WTC11 (cell line): ENCODE measurements around the gene NGF. TPM values are rescaled to one million over a fixed set of nuclear protein-coding genes. Genes with fewer than 3 reads are reported as not detected.

Experiments used
- ATAC-seq: fragments of 200-7000 bp; cut with Tn5 transposase; 2 replicates; pipeline ENCODE4 v1.10.0; 2021; ENCODE audit warnings: mild to moderate bottlenecking, moderate library complexity
- CTCF ChIA-PET: fragments of 300-600 bp; sonication (Branson Sonifier 250); formaldehyde crosslinking; loops from one replicate; lab custom pipeline; 2021; ENCODE audit warnings: antibody characterized with exemption; lab: Charles Lee
- POLR2A ChIA-PET: fragments of 350-600 bp; sonication (Branson Sonifier 250); formaldehyde crosslinking; loops from one replicate; lab custom pipeline; 2021; ENCODE audit warnings: antibody characterized with exemption; lab: Charles Lee
- DNase-seq: peaks from one replicate; pipeline ENCODE4 v3.0.0; 2021; ENCODE audit warnings: low spot score
- H3K27ac Mint-ChIP-seq: 2 replicates; pipeline ENCODE4 v1.8.0; 2021; ENCODE audit warnings: mixed read lengths
- H3K27me3 Mint-ChIP-seq: 2 replicates; pipeline ENCODE4 v1.8.0; 2021; ENCODE audit warnings: low read depth, mild to moderate bottlenecking, moderate library complexity, mixed read lengths
- H3K36me3 Mint-ChIP-seq: 2 replicates; pipeline ENCODE4 v1.8.0; 2021; ENCODE audit warnings: mixed read lengths
- H3K4me1 Mint-ChIP-seq: 2 replicates; pipeline ENCODE4 v1.8.0; 2022; ENCODE audit warnings: mixed read lengths
- H3K4me3 Mint-ChIP-seq: 2 replicates; pipeline ENCODE4 v1.8.0; 2021; ENCODE audit warnings: mild to moderate bottlenecking, moderate library complexity, mixed read lengths
- H3K9me3 Mint-ChIP-seq: 2 replicates; pipeline ENCODE4 v1.8.0; 2021; ENCODE audit warnings: mixed read lengths
- GRHL2 ChIP-seq: fragments of 250-450 bp; sonication (Bioruptor Pico); IDR thresholded peaks from 2 replicates; pipeline ENCODE4 v1.8.0; 2022; ENCODE audit warnings: mild to moderate bottlenecking, moderate library complexity; ENCODE audit not compliant: insufficient replicate concordance, severe bottlenecking
- IRF2 ChIP-seq: sonication (generic); formaldehyde crosslinking; IDR thresholded peaks from 2 replicates; pipeline ENCODE4 v1.8.0; 2022; ENCODE audit warnings: low read depth, missing genetic modification reagents, borderline replicate concordance
- MYBL2 ChIP-seq: sonication (generic); formaldehyde crosslinking; IDR thresholded peaks from 2 replicates; pipeline ENCODE4 v1.8.1; 2023; ENCODE audit warnings: mild to moderate bottlenecking, moderate library complexity, missing genetic modification reagents
- NFYB ChIP-seq: sonication (generic); formaldehyde crosslinking; conservative IDR thresholded peaks from 2 replicates; pipeline ENCODE4 v1.8.0; 2022; ENCODE audit warnings: low read depth, missing genetic modification reagents
- NR2C2 ChIP-seq: sonication (generic); formaldehyde crosslinking; IDR thresholded peaks from 2 replicates; pipeline ENCODE4 v1.8.0; 2022; ENCODE audit warnings: mild to moderate bottlenecking, missing genetic modification reagents
- NR3C1 ChIP-seq: sonication (generic); formaldehyde crosslinking; conservative IDR thresholded peaks from 2 replicates; pipeline ENCODE4 v1.8.1; 2023; ENCODE audit warnings: low read depth, mild to moderate bottlenecking, missing genetic modification reagents
- TP53 ChIP-seq: sonication (generic); formaldehyde crosslinking; IDR thresholded peaks from 2 replicates; pipeline ENCODE4 v1.8.1; 2023; ENCODE audit warnings: mild to moderate bottlenecking, missing genetic modification reagents
- ZNF263 ChIP-seq: sonication (generic); formaldehyde crosslinking; IDR thresholded peaks from 2 replicates; pipeline ENCODE4 v1.8.1; 2022; ENCODE audit warnings: low read depth, mild to moderate bottlenecking, moderate library complexity, missing genetic modification reagents
- ZNF317 ChIP-seq: sonication (generic); formaldehyde crosslinking; IDR thresholded peaks from 2 replicates; pipeline ENCODE4 v1.8.1; 2023; ENCODE audit warnings: low read depth, mild to moderate bottlenecking, moderate library complexity, missing genetic modification reagents, borderline replicate concordance
- ZNF416 ChIP-seq: fragments of 250-450 bp; sonication (Bioruptor Pico); IDR thresholded peaks from 2 replicates; pipeline ENCODE4 v1.9.0; 2021; ENCODE audit warnings: mild to moderate bottlenecking, inconsistent platforms
- ZNF671 ChIP-seq: fragments of 250-450 bp; sonication (Bioruptor Pico); IDR thresholded peaks from 2 replicates; pipeline ENCODE4 v1.8.0; 2021; ENCODE audit warnings: mild to moderate bottlenecking
- total RNA-seq: library from RNA; stranded (reverse); gene quantifications from 3 replicates; pipeline ENCODE4 v1.2.3, GENCODE V29; 2021
- TF ChIP-seq, protein P1 (sequence below): fragments of 200-600 bp; IDR thresholded peaks from 2 replicates; pipeline ENCODE4 v1.8.0; 2022; ENCODE audit warnings: antibody characterized with exemption
- TF ChIP-seq, protein P2 (sequence below): sonication (generic); formaldehyde crosslinking; IDR thresholded peaks from 2 replicates; pipeline ENCODE4 v1.8.1; 2022; ENCODE audit warnings: missing genetic modification reagents, borderline replicate concordance
- TF ChIP-seq, protein P3 (sequence below): sonication (generic); formaldehyde crosslinking; IDR thresholded peaks from 2 replicates; pipeline ENCODE4 v1.8.1; 2023; ENCODE audit warnings: mild to moderate bottlenecking, missing genetic modification reagents
- TF ChIP-seq, protein P4 (sequence below): sonication (generic); formaldehyde crosslinking; IDR thresholded peaks from 2 replicates; pipeline ENCODE4 v1.8.0; 2022; ENCODE audit warnings: missing genetic modification reagents
- TF ChIP-seq, protein P5 (sequence below): fragments of 250-450 bp; sonication (Bioruptor Pico); IDR thresholded peaks from 2 replicates; pipeline ENCODE4 v1.9.0; 2021; ENCODE audit warnings: mild to moderate bottlenecking
- TF ChIP-seq, protein P6 (sequence below): sonication (generic); formaldehyde crosslinking; IDR thresholded peaks from 2 replicates; pipeline ENCODE4 v1.8.1; 2022; ENCODE audit warnings: mild to moderate bottlenecking, missing genetic modification reagents, moderate library complexity, borderline replicate concordance
- TF ChIP-seq, protein P7 (sequence below): sonication (generic); formaldehyde crosslinking; conservative IDR thresholded peaks from 2 replicates; pipeline ENCODE4 v1.8.1; 2023; ENCODE audit warnings: mild to moderate bottlenecking, low read depth, missing genetic modification reagents, moderate library complexity

The NGF gene
- total RNA-seq, 1 experiment from 2014 or later = 0.55 TPM

DNA sequence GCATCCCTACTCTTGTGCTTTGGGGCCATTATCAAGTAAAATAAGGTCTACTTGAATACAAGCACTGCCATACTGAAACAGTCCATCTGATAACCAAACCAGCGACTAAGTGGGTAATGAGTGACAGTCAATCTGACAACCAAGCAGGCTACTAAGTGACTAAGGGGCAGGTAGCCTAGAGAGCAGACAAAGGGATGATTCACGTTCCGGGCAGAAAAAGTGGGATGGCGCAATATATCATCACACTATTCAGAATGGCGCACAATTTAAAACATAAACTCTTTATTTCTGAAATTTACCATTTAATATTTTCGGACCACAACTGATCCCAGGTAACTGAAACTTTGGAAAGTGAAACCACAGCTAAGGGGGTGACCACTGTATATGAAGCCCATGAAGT, 17.7 kb downstream of the NGF start:
- Mint-ChIP-seq H3K4me1 (peaks cover 6% of the 10 kb centered on the region; the same call in 1 of the 2 replicates), H3K9me3 (no peaks in the 10 kb centered on the region), H3K27me3 (no peaks in the 10 kb centered on the region), H3K27ac (no peak overlapping the region), H3K36me3 (no peaks in the 10 kb centered on the region)
- POLR2A ChIA-PET = no interaction called here
- DNase-seq (no peak), ATAC-seq (no peak)
- CTCF ChIA-PET = interaction anchor here (2.0 kb wide), 1 partner anchor 18 kb away, joined by 5 read pairs; the partner anchor contains the start of gene NGF
- no peak for TF ChIP-seq NFYB (CRISPR knock-in tag)
- TF ChIP-seq, protein P1, sequence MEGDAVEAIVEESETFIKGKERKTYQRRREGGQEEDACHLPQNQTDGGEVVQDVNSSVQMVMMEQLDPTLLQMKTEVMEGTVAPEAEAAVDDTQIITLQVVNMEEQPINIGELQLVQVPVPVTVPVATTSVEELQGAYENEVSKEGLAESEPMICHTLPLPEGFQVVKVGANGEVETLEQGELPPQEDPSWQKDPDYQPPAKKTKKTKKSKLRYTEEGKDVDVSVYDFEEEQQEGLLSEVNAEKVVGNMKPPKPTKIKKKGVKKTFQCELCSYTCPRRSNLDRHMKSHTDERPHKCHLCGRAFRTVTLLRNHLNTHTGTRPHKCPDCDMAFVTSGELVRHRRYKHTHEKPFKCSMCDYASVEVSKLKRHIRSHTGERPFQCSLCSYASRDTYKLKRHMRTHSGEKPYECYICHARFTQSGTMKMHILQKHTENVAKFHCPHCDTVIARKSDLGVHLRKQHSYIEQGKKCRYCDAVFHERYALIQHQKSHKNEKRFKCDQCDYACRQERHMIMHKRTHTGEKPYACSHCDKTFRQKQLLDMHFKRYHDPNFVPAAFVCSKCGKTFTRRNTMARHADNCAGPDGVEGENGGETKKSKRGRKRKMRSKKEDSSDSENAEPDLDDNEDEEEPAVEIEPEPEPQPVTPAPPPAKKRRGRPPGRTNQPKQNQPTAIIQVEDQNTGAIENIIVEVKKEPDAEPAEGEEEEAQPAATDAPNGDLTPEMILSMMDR = no peak
- no peak for TF ChIP-seq TP53 (CRISPR knock-in tag)
- TF ChIP-seq ZNF671 (CRISPR knock-in tag) = no peak
- TF ChIP-seq, protein P2, sequence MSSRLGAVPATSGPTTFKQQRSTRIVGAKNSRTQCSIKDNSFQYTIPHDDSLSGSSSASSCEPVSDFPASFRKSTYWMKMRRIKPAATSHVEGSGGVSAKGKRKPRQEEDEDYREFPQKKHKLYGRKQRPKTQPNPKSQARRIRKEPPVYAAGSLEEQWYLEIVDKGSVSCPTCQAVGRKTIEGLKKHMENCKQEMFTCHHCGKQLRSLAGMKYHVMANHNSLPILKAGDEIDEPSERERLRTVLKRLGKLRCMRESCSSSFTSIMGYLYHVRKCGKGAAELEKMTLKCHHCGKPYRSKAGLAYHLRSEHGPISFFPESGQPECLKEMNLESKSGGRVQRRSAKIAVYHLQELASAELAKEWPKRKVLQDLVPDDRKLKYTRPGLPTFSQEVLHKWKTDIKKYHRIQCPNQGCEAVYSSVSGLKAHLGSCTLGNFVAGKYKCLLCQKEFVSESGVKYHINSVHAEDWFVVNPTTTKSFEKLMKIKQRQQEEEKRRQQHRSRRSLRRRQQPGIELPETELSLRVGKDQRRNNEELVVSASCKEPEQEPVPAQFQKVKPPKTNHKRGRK = no peak
- TF ChIP-seq, protein P3, sequence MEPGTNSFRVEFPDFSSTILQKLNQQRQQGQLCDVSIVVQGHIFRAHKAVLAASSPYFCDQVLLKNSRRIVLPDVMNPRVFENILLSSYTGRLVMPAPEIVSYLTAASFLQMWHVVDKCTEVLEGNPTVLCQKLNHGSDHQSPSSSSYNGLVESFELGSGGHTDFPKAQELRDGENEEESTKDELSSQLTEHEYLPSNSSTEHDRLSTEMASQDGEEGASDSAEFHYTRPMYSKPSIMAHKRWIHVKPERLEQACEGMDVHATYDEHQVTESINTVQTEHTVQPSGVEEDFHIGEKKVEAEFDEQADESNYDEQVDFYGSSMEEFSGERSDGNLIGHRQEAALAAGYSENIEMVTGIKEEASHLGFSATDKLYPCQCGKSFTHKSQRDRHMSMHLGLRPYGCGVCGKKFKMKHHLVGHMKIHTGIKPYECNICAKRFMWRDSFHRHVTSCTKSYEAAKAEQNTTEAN (CRISPR knock-in tag) = no peak
- TF ChIP-seq, protein P4, sequence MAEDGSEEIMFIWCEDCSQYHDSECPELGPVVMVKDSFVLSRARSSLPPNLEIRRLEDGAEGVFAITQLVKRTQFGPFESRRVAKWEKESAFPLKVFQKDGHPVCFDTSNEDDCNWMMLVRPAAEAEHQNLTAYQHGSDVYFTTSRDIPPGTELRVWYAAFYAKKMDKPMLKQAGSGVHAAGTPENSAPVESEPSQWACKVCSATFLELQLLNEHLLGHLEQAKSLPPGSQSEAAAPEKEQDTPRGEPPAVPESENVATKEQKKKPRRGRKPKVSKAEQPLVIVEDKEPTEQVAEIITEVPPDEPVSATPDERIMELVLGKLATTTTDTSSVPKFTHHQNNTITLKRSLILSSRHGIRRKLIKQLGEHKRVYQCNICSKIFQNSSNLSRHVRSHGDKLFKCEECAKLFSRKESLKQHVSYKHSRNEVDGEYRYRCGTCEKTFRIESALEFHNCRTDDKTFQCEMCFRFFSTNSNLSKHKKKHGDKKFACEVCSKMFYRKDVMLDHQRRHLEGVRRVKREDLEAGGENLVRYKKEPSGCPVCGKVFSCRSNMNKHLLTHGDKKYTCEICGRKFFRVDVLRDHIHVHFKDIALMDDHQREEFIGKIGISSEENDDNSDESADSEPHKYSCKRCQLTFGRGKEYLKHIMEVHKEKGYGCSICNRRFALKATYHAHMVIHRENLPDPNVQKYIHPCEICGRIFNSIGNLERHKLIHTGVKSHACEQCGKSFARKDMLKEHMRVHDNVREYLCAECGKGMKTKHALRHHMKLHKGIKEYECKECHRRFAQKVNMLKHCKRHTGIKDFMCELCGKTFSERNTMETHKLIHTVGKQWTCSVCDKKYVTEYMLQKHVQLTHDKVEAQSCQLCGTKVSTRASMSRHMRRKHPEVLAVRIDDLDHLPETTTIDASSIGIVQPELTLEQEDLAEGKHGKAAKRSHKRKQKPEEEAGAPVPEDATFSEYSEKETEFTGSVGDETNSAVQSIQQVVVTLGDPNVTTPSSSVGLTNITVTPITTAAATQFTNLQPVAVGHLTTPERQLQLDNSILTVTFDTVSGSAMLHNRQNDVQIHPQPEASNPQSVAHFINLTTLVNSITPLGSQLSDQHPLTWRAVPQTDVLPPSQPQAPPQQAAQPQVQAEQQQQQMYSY (CRISPR knock-in tag) = no peak
- no peak for TF ChIP-seq ZNF317 (CRISPR knock-in tag)
- TF ChIP-seq NR3C1 = no peak
- TF ChIP-seq GRHL2 (CRISPR knock-in tag) = no peak
- no peak for TF ChIP-seq ZNF416 (CRISPR knock-in tag)
- TF ChIP-seq, protein P5, sequence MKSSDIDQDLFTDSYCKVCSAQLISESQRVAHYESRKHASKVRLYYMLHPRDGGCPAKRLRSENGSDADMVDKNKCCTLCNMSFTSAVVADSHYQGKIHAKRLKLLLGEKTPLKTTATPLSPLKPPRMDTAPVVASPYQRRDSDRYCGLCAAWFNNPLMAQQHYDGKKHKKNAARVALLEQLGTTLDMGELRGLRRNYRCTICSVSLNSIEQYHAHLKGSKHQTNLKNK (CRISPR knock-in tag) = no peak
- TF ChIP-seq, protein P6, sequence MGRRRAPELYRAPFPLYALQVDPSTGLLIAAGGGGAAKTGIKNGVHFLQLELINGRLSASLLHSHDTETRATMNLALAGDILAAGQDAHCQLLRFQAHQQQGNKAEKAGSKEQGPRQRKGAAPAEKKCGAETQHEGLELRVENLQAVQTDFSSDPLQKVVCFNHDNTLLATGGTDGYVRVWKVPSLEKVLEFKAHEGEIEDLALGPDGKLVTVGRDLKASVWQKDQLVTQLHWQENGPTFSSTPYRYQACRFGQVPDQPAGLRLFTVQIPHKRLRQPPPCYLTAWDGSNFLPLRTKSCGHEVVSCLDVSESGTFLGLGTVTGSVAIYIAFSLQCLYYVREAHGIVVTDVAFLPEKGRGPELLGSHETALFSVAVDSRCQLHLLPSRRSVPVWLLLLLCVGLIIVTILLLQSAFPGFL (CRISPR knock-in tag) = no peak
- TF ChIP-seq MYBL2 (CRISPR knock-in tag) = no peak
- TF ChIP-seq NR2C2 (CRISPR knock-in tag) = no peak
- no peak for TF ChIP-seq IRF2 (CRISPR knock-in tag)
- TF ChIP-seq ZNF263 (CRISPR knock-in tag) = no peak
- TF ChIP-seq, protein P7, sequence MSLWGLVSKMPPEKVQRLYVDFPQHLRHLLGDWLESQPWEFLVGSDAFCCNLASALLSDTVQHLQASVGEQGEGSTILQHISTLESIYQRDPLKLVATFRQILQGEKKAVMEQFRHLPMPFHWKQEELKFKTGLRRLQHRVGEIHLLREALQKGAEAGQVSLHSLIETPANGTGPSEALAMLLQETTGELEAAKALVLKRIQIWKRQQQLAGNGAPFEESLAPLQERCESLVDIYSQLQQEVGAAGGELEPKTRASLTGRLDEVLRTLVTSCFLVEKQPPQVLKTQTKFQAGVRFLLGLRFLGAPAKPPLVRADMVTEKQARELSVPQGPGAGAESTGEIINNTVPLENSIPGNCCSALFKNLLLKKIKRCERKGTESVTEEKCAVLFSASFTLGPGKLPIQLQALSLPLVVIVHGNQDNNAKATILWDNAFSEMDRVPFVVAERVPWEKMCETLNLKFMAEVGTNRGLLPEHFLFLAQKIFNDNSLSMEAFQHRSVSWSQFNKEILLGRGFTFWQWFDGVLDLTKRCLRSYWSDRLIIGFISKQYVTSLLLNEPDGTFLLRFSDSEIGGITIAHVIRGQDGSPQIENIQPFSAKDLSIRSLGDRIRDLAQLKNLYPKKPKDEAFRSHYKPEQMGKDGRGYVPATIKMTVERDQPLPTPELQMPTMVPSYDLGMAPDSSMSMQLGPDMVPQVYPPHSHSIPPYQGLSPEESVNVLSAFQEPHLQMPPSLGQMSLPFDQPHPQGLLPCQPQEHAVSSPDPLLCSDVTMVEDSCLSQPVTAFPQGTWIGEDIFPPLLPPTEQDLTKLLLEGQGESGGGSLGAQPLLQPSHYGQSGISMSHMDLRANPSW = no peak
- TF ChIP-seq, all 79 proteins: peak for 0
- H3K4me3 Mint-ChIP-seq = no peak overlapping the region
